ENCODE data around the gene PIP4K2C. TPM values are rescaled to one million over a fixed set of nuclear protein-coding genes. Genes with fewer than 3 reads are reported as not detected.
"Not testable (repeated sequence)": the region's sequence is repeated elsewhere in the genome, so short reads cannot be mapped to it uniquely, and the experiment has no call there.

Gene PIP4K2C
- total RNA-seq, 1 donor from 2014 or later = 26.0 TPM

DNA sequence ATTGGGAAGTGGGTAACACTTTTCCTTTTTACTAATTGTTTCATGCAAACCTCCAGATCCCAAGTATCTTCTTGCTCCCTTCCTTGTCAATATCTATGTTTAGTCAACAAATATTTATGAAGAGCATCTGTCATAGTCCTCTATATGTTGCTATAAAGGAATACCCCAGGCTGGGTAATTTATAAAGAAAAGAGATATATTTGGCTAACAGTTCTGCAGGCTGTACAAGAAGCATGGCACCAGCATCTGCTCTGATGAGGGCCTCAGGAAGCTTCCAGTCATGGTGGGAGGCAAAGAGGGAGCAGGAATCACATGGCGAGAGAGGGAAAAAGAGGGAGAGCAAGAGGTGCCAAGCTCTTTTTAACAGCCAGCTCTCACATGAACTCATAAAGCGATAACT, 36.5 kb upstream of the PIP4K2C start:
- ATAC-seq = no peak
- intact Hi-C loops (cut with DNase I) = no loop called here
- no peak for DNase-seq (ENCODE audit: low spot score)

DNA sequence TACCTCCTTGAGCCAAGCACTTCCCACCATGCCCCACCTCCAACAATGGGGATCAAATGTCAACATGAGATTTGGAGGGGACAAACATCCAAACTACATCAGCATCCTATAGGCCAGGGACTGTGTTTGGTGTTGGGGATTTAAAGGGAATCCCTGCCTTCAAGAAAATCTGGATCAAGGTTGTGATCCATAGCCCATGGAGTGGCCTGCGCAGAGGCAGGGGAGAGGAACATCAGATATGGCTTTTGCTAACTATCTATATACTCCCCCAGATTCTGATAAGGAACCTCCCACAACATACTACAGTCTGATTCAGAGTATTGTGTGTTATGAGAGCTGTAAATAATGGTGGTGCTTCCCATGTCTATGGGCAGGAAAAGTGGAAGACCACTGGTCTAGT, 36.1 kb upstream of the PIP4K2C start:
- DNase-seq (ENCODE audit: low spot score) = no peak

DNA sequence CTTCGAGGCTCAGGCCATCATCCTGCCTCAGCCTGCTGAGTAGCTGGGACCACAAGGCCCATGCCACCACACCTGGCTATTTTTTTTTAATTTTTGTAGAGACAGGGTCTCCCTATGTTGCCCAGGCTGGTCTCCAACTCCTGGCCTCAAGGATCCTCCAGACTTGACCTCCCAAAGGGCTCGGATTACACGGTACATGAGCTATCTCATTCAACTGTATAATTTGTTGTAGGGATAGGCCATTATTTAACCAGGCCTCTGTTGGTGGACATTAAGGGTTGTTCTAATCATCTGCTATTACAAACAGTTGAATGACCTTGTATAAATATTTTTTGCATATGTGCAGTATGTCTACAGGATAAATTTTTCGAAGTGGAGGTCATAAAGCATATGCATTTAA, 32.1 kb upstream of the PIP4K2C start:
- no peak for ATAC-seq

More for the DNA sequence above, 36.1 kb upstream of the PIP4K2C start:
- ATAC-seq = no peak
- intact Hi-C loops (cut with DNase I) = no loop called here

DNA sequence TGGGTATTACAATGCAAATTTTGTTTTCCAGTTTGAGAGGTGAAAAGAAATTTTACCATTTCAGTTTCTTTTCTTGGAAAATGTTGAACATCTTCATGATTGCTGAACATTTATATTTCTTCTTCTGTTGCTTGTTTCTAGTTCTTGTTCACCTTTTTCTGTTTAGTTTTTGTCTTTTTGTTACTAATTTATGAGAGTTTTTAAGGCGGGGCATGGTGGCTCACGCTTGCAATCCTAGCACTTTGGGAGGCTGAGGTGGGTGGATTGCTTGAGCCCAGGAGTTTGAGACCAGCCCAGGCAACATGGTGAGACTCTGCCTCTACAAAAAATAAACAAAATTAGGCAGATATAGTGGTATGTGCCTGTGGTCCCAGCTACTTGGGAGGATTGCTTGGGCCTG, 30.5 kb upstream of the PIP4K2C start:
- intact Hi-C loops (cut with DNase I) = no loop called here
- no peak for ATAC-seq
- no peak for DNase-seq (ENCODE audit: low spot score)

More for the DNA sequence above, 32.1 kb upstream of the PIP4K2C start:
- no peak for DNase-seq (ENCODE audit: low spot score)
- intact Hi-C loops (cut with DNase I) = no loop called here

DNA sequence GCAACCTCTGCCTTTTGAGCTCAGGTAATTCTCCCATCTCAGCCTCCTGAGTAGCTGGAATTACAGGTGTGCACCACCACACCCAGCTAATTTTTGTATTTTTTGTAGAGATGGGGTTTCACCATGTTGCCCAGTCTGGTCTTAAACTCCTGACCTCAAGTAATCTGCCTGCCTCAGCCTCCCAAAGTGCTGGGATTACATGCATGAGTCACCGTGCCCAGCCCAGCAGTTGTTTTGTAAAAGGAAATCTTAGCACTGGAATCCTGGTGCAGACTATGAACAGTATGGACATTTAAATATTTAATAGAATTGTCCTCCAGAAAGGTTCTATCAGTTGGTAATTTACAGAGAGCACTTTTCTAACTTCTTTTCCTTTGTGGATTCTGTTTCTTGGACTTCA, 29.9 kb upstream of the PIP4K2C start:
- intact Hi-C loops (cut with DNase I); DNase-seq (ENCODE audit: low spot score); ATAC-seq: not testable (repeated sequence)

DNA sequence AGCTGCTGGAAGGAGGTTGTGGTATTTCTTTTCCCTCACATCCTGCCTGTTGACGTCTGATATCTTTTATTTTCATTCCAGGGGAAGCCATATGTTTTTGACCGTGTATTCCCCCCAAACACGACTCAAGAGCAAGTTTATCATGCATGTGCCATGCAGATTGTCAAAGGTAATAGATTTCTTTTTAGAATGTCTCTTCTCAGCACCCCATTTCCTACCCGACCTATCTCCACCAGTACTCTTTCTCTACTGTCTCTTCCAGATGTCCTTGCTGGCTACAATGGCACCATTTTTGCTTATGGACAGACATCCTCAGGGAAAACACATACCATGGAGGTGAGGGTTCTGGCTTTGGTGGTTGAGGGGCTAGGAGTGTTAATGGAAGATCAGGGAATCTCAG, 27.6 kb upstream of the PIP4K2C start:
- intact Hi-C loops (cut with DNase I) = no loop called here
- DNase-seq (ENCODE audit: low spot score) = no peak
- ATAC-seq = no peak

DNA sequence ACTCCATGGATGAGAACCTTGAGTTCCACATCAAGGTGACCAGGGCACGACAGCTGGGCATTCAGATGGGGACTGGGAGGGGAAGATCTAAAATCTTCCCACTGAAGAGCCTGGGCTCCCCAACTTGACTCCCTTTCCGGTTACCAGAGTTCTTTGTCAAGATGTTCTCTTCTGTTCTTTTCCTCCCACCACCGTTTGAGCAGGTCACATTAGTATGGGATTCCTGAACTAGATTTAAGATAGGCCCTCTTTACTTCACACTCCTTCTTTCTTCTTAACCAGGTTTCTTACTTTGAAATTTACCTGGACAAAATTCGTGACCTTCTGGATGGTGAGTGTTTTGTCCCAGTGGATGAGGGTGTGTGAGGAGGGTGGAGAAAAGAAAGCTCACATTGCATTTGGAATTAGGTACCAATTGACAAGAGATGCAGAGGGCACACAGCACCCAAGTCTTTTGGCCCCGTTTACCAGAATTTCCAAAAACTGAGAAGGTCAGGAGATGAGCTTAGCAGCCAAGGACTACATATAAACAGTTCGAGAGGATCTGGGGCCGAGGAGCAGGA, 26.7 kb upstream of the PIP4K2C start:
- ATAC-seq (no peak), DNase-seq (ENCODE audit: low spot score) (no peak)
- intact Hi-C loops (cut with DNase I) = no loop called here

DNA sequence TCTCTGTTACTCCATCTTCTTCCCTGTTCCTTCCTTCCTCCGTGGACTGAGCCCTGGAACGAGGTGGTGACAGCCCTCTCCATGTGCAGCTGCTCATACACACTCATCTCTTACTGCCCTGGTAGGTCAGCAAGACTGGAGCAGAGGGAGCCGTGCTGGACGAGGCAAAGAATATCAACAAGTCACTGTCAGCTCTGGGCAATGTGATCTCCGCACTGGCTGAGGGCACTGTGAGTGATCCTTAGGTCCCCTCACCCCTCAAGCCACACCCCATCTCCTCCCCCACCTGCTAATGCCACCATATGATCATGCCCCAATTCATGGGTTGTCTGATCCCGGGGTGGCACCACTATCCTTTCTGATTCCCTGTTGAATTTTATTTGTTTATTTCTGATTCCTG, 22.2 kb upstream of the PIP4K2C start:
- no peak for DNase-seq (ENCODE audit: low spot score)

DNA sequence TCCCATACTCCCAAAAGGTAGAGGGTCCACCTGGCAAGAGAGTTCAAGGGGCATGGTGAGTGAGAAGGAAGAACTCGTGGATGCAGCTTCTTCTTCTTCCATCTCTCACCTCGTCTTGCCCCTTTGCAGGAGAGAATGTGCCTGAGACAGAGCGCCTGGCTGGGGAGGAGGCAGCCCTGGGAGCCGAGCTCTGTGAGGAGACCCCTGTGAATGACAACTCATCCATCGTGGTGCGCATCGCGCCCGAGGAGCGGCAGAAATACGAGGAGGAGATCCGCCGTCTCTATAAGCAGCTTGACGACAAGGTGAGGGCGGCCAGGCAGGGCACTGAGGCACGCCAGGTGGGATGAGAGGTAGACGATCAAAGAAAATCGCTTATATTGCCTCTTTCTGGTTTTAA, 21.1 kb upstream of the PIP4K2C start:
- intact Hi-C loops (cut with DNase I) = no loop called here
- no peak for ATAC-seq
- no peak for DNase-seq (ENCODE audit: low spot score)

More for the DNA sequence above, 22.2 kb upstream of the PIP4K2C start:
- no peak for ATAC-seq
- intact Hi-C loops (cut with DNase I) = no loop called here

DNA sequence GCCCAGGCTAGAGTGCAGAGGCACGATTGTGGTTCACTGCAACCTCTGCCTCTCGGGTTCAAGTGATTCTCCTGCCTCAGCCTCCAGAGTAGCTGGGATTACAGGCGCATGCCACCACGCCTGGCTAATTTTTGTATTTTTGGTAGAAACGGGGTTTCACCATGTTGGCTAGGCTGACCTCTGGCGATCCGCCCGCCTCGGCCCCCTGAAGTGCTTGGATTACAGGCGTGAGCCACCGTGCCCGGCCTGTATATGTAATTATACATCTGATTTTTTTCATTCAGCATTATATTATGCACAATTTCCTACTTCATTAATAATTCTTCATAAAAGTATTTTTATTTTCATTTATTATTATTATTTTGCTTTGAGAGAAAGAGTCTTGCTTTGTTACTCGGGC, 20.6 kb upstream of the PIP4K2C start:
- DNase-seq (ENCODE audit: low spot score); intact Hi-C loops (cut with DNase I); ATAC-seq: not testable (repeated sequence)

DNA sequence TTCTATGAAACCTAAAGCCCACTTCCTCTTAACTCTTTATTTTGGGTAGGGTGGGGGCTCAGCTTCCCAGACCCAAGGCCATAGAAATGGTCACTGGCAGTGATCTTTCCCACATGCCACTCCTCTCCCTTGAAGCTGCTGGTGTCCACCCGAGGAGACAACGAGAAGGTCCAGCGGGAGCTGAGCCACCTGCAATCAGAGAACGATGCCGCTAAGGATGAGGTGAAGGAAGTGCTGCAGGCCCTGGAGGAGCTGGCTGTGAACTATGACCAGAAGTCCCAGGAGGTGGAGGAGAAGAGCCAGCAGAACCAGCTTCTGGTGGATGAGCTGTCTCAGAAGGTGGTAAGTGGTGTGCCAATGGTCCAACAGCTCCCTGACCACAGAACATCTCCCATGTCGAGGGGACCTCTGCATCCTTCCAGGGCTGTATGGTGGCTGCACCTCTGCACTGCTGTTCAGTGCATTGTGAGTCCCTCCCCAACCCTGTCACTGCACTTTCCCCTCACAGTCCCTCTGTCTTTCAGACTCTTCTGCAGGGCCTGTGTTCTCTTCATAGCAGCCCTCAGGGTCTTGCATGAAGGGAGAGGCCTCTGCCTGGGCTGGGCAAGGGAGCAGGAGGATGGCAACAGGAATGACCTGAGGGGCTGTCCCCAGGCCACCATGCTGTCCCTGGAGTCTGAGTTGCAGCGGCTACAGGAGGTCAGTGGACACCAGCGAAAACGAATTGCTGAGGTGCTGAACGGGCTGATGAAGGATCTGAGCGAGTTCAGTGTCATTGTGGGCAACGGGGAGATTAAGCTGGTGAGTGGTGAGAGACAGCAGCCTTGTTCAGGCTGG, 18.8 kb upstream of the PIP4K2C start:
- ATAC-seq (no peak), DNase-seq (ENCODE audit: low spot score) (no peak)
- intact Hi-C loops (cut with DNase I) = no loop called here

DNA sequence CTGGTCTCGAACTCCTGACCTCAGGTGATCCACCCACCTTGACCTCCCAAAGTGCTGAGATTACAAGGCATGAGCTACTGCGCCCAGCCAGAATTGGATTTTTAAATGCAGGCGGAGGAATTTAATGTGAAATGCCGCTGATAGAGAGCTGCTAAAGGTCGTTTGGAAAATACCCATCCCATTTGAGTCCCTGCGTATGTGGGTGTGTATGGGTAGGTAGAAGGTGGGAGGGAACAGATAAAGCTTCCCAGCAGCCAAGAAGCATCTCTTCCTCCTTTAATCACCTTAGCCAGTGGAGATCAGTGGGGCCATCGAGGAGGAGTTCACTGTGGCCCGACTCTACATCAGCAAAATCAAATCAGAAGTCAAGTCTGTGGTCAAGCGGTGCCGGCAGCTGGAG, 16.2 kb upstream of the PIP4K2C start:
- DNase-seq (ENCODE audit: low spot score) = no peak
- intact Hi-C loops (cut with DNase I) = no loop called here
- no peak for ATAC-seq

DNA sequence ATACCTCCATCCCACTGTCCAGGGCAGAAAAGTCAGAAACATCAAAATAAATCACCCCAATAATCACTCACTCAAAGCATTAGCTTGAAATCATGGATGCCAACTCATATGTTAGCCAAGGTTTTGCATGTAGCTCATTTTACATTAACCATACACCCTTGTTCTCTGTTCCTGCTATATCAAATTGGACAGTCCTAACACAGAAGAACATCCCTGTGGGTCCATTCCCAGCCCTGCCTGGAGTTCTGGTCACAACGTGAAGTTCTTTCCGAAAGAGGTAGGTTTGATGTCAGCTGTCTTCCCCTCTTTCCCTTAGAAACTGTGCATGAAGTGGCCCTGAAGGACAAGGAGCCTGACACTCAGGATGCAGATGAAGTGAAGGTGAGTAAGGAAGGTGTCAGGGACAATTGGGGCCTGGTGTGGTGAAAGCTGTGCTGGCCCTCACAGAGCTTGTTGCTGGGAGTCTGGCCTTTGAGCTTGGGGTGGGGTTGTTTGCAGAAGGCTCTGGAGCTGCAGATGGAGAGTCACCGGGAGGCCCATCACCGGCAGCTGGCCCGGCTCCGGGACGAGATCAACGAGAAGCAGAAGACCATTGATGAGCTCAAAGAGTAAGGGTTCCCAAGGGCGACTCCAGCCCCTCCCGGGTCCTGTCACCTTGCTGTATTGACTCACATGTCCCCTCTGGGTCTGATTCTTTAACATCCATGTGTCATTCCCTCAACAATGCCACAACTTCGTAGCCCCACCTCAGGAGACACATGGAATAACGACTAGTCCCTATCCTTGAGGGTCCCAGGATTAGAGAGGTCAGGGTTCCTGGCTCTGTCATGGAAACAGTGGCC, 15.0 kb upstream of the PIP4K2C start:
- intact Hi-C loops (cut with DNase I) = no loop called here
- no peak for DNase-seq (ENCODE audit: low spot score)

DNA sequence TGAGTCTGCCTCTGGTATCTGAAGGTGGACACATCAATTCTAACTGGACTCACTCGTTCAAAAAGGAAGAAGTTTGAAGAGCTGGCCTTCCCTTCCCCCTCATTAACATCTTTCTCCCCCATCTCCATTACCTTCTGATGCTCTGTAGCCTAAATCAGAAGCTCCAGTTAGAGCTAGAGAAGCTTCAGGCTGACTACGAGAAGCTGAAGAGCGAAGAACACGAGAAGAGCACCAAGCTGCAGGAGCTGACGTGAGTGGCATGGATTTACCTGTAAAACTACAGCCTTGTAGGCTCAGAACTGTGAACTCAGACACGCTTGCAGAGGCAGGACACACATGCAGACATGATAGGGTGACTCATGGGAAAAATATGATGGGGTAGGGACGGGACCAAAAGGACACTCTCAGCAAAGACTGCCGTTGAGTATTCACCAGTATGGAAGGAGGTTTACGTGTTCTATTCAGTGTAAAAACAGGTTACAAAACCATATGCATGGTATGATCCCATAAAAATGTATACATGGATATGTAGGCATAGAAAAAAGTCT, 14.3 kb upstream of the PIP4K2C start:
- no peak for ATAC-seq
- intact Hi-C loops (cut with DNase I) = no loop called here

More for the DNA sequence above, 15.0 kb upstream of the PIP4K2C start:
- no peak for ATAC-seq

DNA sequence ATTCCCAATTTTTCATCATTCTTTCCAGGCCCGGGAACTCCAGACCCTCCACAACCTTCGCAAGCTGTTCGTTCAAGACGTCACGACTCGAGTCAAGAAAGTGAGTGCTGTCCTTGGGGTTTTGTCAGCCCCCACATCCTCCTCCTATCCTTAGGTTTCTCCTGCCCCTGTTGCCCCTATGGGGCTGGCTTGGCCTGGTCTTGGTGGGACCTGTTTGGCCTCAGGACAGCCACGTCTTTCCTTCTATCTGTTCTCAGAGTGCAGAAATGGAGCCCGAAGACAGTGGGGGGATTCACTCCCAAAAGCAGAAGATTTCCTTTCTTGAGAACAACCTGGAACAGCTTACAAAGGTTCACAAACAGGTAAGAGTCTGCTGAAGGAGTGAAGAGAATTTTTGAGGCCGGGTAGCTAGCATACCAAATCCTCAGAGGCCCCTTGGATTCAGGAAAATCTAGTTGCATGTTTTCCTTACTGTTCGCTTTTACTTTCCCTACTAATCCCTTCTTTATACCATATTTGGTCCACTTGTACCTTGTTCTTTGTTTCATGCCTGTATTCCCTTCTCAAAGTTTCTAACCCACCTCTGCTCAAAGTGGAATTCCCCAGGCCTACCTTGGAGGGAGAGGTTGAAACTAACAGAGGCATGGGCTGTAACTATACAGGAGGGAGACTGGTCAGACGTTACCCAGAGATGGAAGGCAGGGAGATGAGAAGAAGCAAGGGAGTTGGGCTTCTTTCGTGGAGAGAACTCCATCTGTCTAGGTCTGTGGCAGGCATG, 12.8 kb upstream of the PIP4K2C start:
- ATAC-seq (no peak), DNase-seq (ENCODE audit: low spot score) (no peak)
- intact Hi-C loops (cut with DNase I) = no loop called here

More for the DNA sequence above, 14.3 kb upstream of the PIP4K2C start:
- DNase-seq (ENCODE audit: low spot score) = no peak

DNA sequence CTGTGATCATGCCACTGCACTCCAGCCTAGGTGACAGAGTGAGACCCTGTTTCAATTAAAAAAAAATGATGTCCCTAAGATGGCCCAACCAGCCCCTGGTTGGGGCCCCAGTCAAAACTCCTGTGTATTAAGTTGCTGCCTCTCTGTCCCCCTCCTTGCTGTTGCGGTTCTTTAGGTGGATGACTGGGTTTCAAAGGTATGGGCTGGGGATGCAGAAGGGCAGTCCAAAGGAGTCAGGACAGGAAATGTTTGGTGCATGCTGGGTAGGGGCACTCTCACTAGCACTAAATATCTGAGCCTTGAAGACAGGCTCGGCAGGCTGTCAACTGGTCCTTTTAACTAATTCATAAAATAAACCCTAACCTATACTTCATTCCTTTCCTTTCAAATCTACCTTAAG, 12.0 kb upstream of the PIP4K2C start:
- DNase-seq (ENCODE audit: low spot score) = no peak
- ATAC-seq = no peak
- intact Hi-C loops (cut with DNase I) = no loop called here

DNA sequence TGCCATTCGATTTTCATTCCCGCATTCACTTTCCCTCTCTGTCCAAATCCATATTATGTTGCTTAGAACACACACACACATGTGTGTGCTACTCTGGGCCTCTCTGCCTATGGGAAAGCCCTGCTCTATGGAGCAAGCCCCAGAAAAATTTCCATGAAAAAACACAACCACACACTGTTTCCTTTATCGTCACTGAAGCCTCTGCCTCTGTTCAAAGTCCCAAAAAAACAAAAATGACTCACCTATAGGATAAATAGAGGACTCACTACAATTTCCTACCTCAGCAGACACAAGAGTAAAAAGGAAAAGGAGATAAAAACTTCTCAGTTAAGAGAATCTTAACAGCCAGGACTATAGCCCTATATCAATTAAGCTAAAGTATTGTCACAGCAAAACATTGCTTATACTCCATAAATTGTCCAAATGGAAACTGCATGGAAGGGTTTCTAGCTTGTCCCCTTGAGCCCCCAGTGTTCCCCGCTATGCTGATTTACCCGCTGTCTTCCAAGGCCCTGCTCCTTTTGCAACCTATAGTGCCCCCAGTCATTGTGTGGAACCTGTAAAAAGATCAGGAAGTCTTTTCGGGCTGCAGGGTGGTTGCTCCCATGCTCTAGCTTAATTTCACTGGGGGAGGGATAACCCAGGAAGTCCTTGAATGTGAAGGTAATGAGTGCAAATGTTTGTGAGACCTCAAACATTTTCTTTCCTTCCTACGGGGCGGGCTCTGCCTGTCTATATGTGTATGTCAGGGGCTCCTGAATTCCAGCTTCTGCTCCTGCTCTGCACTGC, 11.1 kb upstream of the PIP4K2C start:
- intact Hi-C loops (cut with DNase I) = loop anchor here (5.0 kb wide), 1 partner anchor 42 kb away; no protein-coding TSS in a partner anchor
- DNase-seq (ENCODE audit: low spot score) (no peak), ATAC-seq (no peak)

DNA sequence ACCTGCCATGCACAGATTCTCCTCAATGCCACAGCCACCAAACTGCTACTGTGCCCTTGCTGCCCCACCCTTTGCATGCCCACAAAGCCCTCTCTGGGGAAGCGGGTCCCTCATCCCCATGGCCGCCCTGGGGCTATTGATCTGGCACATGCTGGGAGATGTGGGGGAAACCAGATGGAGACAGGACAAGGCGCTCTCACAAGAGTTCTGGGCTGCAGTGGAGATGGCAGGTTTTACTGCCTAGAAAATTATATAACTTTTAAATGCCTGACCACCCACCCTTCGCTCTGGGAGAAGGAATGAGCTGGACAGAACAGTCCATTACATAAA, 10.6 kb upstream of the PIP4K2C start:
- DNase-seq (ENCODE audit: low spot score) (no peak), ATAC-seq (no peak)
- intact Hi-C loops (cut with DNase I) = loop anchor here (5.0 kb wide), 1 partner anchor 42 kb away; no protein-coding TSS in a partner anchor

Measured in sciatic nerve (tissue), 2 donors.